Osteoblast (primary cell): Measurements from ENCODE around the gene GADD45A. TPM values are rescaled to one million over a fixed set of nuclear protein-coding genes. Genes with fewer than 3 reads are reported as not detected.
A peak's percentile ranks its signal among the peaks of the same experiment; 100 is the strongest.

Experiments
- DNase-seq: peaks from one replicate; pipeline ENCODE4 v3.0.0; 2011; ENCODE audit warnings: low spot score, mixed read lengths; ENCODE audit not compliant: insufficient read length; ENCODE audit errors: missing footprints
- H2AFZ ChIP-seq: 2 replicates; pipeline ENCODE4 v1.6.0; 2011; ENCODE audit warnings: mild to moderate bottlenecking, low read length
- H3K27ac ChIP-seq: 2 replicates; pipeline ENCODE4 v1.5.1; 2011; ENCODE audit warnings: mild to moderate bottlenecking, low read depth, low read length, moderate library complexity
- H3K27me3 ChIP-seq: 2 replicates; pipeline ENCODE4 v1.6.0; 2012; ENCODE audit warnings: mild to moderate bottlenecking, control low read depth, inconsistent platforms, low read length, moderate library complexity; ENCODE audit not compliant: insufficient read depth
- H3K36me3 ChIP-seq: 2 replicates; pipeline ENCODE4 v1.5.1; 2011; ENCODE audit warnings: mild to moderate bottlenecking, low read length, control low read depth, moderate library complexity; ENCODE audit not compliant: insufficient read depth
- H3K4me1 ChIP-seq: 2 replicates; pipeline ENCODE4 v1.5.1; 2011; ENCODE audit warnings: mild to moderate bottlenecking, low read length, control low read depth, moderate library complexity; ENCODE audit not compliant: insufficient read depth
- H3K4me2 ChIP-seq: 2 replicates; pipeline ENCODE4 v1.6.0; 2011; ENCODE audit warnings: mild to moderate bottlenecking, low read length; ENCODE audit not compliant: insufficient read depth
- H3K4me3 ChIP-seq: fragments of 200-600 bp; sonication (generic); 3 replicates; pipeline ENCODE4 v1.5.1; 2012; ENCODE audit warnings: mild to moderate bottlenecking, low read length, inconsistent platforms; ENCODE audit not compliant: insufficient read depth
- H3K79me2 ChIP-seq: 2 replicates; pipeline ENCODE4 v1.6.0; 2012; ENCODE audit warnings: mild to moderate bottlenecking, low read length, control low read depth, inconsistent platforms; ENCODE audit not compliant: insufficient read depth
- H3K9me3 ChIP-seq: 2 replicates; pipeline ENCODE4 v1.5.1; 2011; ENCODE audit warnings: low read depth, low read length, control low read depth
- H4K20me1 ChIP-seq: 2 replicates; pipeline ENCODE4 v1.6.0; 2012; ENCODE audit warnings: mild to moderate bottlenecking, low read length, control low read depth; ENCODE audit not compliant: insufficient read depth
- CTCF ChIP-seq: IDR thresholded peaks from 2 replicates; pipeline ENCODE4 v1.5.1; 2011; ENCODE audit warnings: mild to moderate bottlenecking, low read depth, low read length, moderate library complexity; ENCODE audit errors: extremely low read depth
- total RNA-seq: library from RNA; depleted of rRNA; stranded (reverse); fragments of >200 nt; gene quantifications from 2 replicates; pipeline ENCODE4 v1.2.3, GENCODE V29; 2012

Gene GADD45A
- total RNA-seq, 1 donor, result 48.9 TPM

GRCh38 chr1:67674260-67675011, 10.6 kb upstream of the GADD45A start:
- Histone ChIP-seq H2AFZ (peak overlapping the region; percentile 78), H3K4me2 (peak overlapping the region; percentile 49), H3K4me1 (peaks cover 7% of the 10 kb centered on the region), H3K36me3 (no peaks in the 10 kb centered on the region), H3K27me3 (no peaks in the 10 kb centered on the region), H4K20me1 (no peaks in the 10 kb centered on the region), H3K79me2 (no peaks in the 10 kb centered on the region), H3K4me3 (peak overlapping the region; percentile 1), H3K27ac (no peak overlapping the region), H3K9me3 (no peaks in the 10 kb centered on the region)
- TF ChIP-seq CTCF, result no peak
- no peak for DNase-seq

- Histone ChIP-seq H4K20me1 (no peaks in the 10 kb centered on the region), H3K4me1 (peaks cover 7% of the 10 kb centered on the region), H3K9me3 (no peaks in the 10 kb centered on the region), H3K27me3 (no peaks in the 10 kb centered on the region), H3K36me3 (no peaks in the 10 kb centered on the region), H3K4me2 (no peak overlapping the region), H3K4me3 (no peak overlapping the region), H3K27ac (no peak overlapping the region), H2AFZ (peak overlapping the region; percentile 16), H3K79me2 (no peaks in the 10 kb centered on the region)
- TF ChIP-seq CTCF, result no peak
- DNase-seq, result peak; percentile 51
Observed at GRCh38 chr1:67675800-67676199, 9.2 kb upstream of the GADD45A start.

- Histone ChIP-seq H3K27me3 (no peaks in the 10 kb centered on the region), H3K4me2 (no peak overlapping the region), H3K79me2 (no peaks in the 10 kb centered on the region), H3K36me3 (no peaks in the 10 kb centered on the region), H3K9me3 (no peaks in the 10 kb centered on the region), H2AFZ (no peak overlapping the region), H3K27ac (no peak overlapping the region), H3K4me1 (peaks cover 7% of the 10 kb centered on the region), H3K4me3 (no peak overlapping the region), H4K20me1 (no peaks in the 10 kb centered on the region)
- no peak for TF ChIP-seq CTCF
- DNase-seq, result no peak
Observed at GRCh38 chr1:67676287-67676686, 8.7 kb upstream of the GADD45A start.

- H3K79me2 ChIP-seq, result no peaks in the 10 kb centered on the region
- H3K9me3 ChIP-seq, result no peaks in the 10 kb centered on the region
- no peaks in the 10 kb centered on the region for H4K20me1 ChIP-seq
- H3K4me2 ChIP-seq, result no peak overlapping the region
- H3K27ac ChIP-seq, result no peak overlapping the region
- no peak overlapping the region for H2AFZ ChIP-seq
- no peak overlapping the region for H3K4me3 ChIP-seq
- TF ChIP-seq CTCF, result no peak
- H3K27me3 ChIP-seq, result no peaks in the 10 kb centered on the region
- peaks cover 9% of the 10 kb centered on the region for H3K4me1 ChIP-seq
- DNase-seq, result no peak
- H3K36me3 ChIP-seq, result no peaks in the 10 kb centered on the region
Observed at GRCh38 chr1:67676946-67677345, 8.1 kb upstream of the GADD45A start.
